Inferior parietal cortex (tissue), 1 donor: ENCODE measurements around the gene CD180.
A peak's percentile ranks its signal among the peaks of the same experiment; 100 is the strongest.

ENCODE experiments used
- DNase-seq: peaks from one replicate; pipeline ENCODE4 v3.0.0-alpha.2; 2016; ENCODE audit errors: extremely low spot score

CD180 gene

GRCh38 chr5:67211926-67212325, 15.3 kb upstream of the CD180 start:
- DNase-seq, result no peak

GRCh38 chr5:67209141-67209771, 12.7 kb upstream of the CD180 start:
- DNase-seq, result peak; percentile 90

- DNase-seq, result no peak
These were observed 11.8 kb upstream of the CD180 start for GRCh38 chr5:67208403-67208802.

GRCh38 chr5:67206929-67207328, 10.3 kb upstream of the CD180 start:
- DNase-seq, result no peak

- DNase-seq, result no peak
These were observed 9.9 kb upstream of the CD180 start for GRCh38 chr5:67206461-67206860.

GRCh38 chr5:67205981-67206380, 9.4 kb upstream of the CD180 start:
- DNase-seq, result no peak

- no peak for DNase-seq
These were observed 8.2 kb upstream of the CD180 start for GRCh38 chr5:67204821-67205220.

GRCh38 chr5:67203701-67204074, 7.1 kb upstream of the CD180 start:
- DNase-seq, result no peak

GRCh38 chr5:67202828-67203227, 6.2 kb upstream of the CD180 start:
- no peak for DNase-seq

GRCh38 chr5:67201897-67202549, 5.4 kb upstream of the CD180 start:
- no peak for DNase-seq

GRCh38 chr5:67200809-67201562, 4.4 kb upstream of the CD180 start:
- no peak for DNase-seq

- DNase-seq, result no peak
These were observed 3.3 kb upstream of the CD180 start for GRCh38 chr5:67199859-67200258.

- no peak for DNase-seq
These were observed 2.3 kb upstream of the CD180 start for GRCh38 chr5:67198917-67199316.

- DNase-seq, result no peak
These were observed 937 bp upstream of the CD180 start for GRCh38 chr5:67197536-67197935.

GRCh38 chr5:67195406-67196275, 958 bp downstream of the CD180 start:
- no peak for DNase-seq

- no peak for DNase-seq
These were observed 2.4 kb downstream of the CD180 start for GRCh38 chr5:67194166-67194565.

GRCh38 chr5:67193439-67193807, 3.2 kb downstream of the CD180 start:
- no peak for DNase-seq

GRCh38 chr5:67192719-67193438, 3.7 kb downstream of the CD180 start:
- DNase-seq, result no peak

- DNase-seq, result no peak
These were observed 5.7 kb downstream of the CD180 start for GRCh38 chr5:67190861-67191260.

GRCh38 chr5:67190410-67190809, 6.2 kb downstream of the CD180 start:
- DNase-seq, result no peak

GRCh38 chr5:67189931-67190330, 6.7 kb downstream of the CD180 start:
- DNase-seq, result no peak

GRCh38 chr5:67189079-67189354, 7.6 kb downstream of the CD180 start:
- no peak for DNase-seq
